ENCODE data around the gene CUEDC1.

CUEDC1 gene

DNA sequence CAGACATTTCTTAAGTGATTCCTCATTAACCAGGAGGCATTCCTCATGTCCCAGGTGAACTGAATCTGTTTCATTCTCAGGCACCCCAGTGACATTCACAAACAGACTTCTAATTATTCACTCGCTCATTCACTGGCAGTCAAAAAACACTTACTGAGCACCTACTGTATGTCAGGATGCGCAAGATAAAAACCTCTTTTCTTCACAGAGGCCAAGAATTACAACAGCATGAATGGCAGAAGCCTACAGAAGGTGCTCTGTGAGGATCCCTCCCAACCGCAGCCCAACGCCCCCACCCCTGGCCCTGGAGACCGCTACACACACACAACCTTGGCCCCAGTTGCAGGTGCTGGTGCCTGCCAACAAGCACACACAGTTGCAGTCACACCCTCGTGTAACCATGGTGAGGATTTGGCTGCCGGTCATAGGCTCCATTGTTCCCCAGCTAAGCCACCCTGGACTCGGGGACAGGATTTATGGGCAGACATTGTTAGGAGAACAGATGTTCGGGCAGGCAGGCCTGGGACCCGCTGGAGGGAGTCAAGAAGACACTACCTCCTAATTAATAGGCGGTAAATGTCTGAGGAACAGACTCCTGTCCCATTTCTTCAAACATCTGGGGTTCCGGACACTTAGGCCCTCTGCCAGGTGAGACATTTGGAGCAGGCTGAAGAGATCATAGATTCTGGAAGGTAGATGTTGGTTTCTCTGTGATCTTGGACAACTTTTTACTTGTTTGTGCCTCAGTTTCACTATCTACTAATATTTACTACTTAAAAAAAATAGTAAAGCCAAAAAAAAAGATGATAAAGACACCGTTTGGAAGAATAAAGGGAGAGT, 43.2 kb downstream of the CUEDC1 start:
- DNase-seq (ENCODE audit: low read depth), result no peak
- no peak overlapping the region for H3K4me3 ChIP-seq (ENCODE audit: control insufficient read depth, low read depth, low read length)
- TF ChIP-seq CTCF (IDR thresholded peaks at IDR 0.05; ENCODE audit: control insufficient read depth, insufficient read depth, low read depth, low read length, missing control alignments), result no peak

GRCh38 chr17:57910462-57911420, 44.5 kb downstream of the CUEDC1 start:
- H3K4me3 ChIP-seq (ENCODE audit: control insufficient read depth, low read depth, low read length), result no peak overlapping the region
- no peak for TF ChIP-seq CTCF (IDR thresholded peaks at IDR 0.05; ENCODE audit: control insufficient read depth, insufficient read depth, low read depth, low read length, missing control alignments)
- no peak for DNase-seq (ENCODE audit: low read depth)

GRCh38 chr17:57909551-57909950, 45.7 kb downstream of the CUEDC1 start:
- H3K4me3 ChIP-seq (ENCODE audit: control insufficient read depth, low read depth, low read length), result no peak overlapping the region
- no peak for TF ChIP-seq CTCF (IDR thresholded peaks at IDR 0.05; ENCODE audit: control insufficient read depth, insufficient read depth, low read depth, low read length, missing control alignments)
- no peak for DNase-seq (ENCODE audit: low read depth)

GRCh38 chr17:57908278-57908677, 46.9 kb downstream of the CUEDC1 start:
- no peak for DNase-seq (ENCODE audit: low read depth)
- no peak for TF ChIP-seq CTCF (IDR thresholded peaks at IDR 0.05; ENCODE audit: control insufficient read depth, insufficient read depth, low read depth, low read length, missing control alignments)

DNA sequence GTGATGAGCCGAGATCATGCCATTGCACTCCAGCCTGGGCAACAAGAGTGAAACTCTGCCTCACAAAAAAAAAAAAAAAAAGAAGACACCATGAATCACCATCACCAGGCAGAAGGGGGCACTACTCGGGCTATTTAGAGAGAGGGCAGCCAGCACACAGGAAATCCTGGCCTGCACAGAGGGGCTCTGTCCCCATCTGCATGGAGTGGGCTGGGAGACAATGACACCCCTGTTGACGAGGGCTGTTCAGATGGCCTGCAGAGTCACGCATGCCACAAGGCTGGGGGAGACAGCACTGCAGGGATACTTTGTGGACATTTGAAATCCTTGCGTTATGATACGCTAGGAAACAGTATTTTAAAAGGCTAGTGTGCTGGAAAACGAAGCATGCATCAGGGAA, 48.3 kb downstream of the CUEDC1 start:
- TF ChIP-seq CTCF (IDR thresholded peaks at IDR 0.05; ENCODE audit: control insufficient read depth, insufficient read depth, low read depth, low read length, missing control alignments), result peak; percentile 27
- DNase-seq (ENCODE audit: low read depth), result no peak
- no peak overlapping the region for H3K4me3 ChIP-seq (ENCODE audit: control insufficient read depth, low read depth, low read length)

More at GRCh38 chr17:57908278-57908677, 46.9 kb downstream of the CUEDC1 start:
- H3K4me3 ChIP-seq (ENCODE audit: control insufficient read depth, low read depth, low read length), result no peak overlapping the region

GRCh38 chr17:57905875-57906455, 49.2 kb downstream of the CUEDC1 start:
- no peak for TF ChIP-seq CTCF (IDR thresholded peaks at IDR 0.05; ENCODE audit: control insufficient read depth, insufficient read depth, low read depth, low read length, missing control alignments)
- H3K4me3 ChIP-seq (ENCODE audit: control insufficient read depth, low read depth, low read length), result no peak overlapping the region
- DNase-seq (ENCODE audit: low read depth), result no peak

Measured in AG09309 (cell line).